ENCODE data around the gene GPR142.
"Not testable (repeated sequence)": the region's sequence is repeated elsewhere in the genome, so short reads cannot be mapped to it uniquely, and the experiment has no call there.

Gene GPR142

DNA sequence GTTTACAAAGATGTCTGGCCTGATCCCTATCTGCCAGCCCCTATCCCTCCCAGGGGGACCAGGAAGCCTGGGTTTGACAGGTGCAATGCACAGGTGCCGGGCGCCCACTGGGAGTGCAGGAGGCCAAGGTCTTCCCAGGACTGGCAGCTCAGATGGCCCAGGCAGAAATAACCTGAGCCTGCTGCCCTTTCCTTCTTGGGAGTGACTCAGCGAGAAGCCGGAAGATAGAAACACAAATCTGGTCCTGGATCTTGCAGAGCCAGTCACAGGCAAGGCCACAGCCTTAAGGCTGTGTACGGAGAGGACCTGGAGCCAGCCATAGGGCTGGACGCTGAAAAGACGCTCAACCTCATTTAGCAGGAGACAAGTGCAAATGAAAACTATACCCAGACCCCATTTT lies 27.7 kb downstream of the GPR142 start:
- no peak for DNase-seq

DNA sequence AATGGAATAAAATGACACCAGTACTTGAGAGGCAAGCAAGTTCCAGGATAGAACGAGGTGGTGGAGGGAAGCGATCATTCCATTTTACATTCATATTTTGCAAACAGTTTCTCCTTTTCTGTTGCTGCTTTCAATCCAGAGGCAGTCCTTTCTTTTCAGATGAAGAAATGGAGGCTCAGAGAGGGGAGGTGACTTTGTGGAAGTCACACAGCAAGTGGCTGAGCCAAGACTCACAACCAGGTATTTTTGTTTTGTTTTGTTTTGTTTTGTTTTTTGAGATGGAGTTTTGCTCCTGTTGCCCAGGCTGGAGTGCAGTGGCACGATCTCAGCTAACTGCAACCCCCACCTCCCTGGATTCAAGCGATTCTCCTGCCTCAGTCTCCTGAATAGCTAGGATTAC lies 29.3 kb downstream of the GPR142 start:
- DNase-seq: no peak

DNA sequence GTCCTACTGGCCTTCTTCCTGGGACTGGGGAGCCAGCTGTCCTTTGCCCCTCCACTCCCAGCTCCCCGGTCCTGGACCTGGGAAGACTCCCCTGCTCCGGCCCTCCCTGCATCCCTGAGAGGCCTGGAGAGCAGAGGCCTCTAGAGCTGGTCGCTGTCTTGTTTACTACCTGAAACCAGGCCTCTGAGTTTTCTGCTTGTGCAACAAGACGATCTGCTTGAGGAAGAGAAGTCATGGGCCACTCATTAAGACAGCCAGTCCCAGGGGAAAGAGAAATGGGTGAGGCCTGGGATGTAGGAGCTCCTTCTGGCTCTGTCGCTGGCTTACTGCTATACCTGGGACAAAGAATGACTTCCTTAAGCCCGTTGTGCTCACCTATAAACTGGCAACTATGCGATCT lies 34.7 kb downstream of the GPR142 start:
- DNase-seq: no peak

DNA sequence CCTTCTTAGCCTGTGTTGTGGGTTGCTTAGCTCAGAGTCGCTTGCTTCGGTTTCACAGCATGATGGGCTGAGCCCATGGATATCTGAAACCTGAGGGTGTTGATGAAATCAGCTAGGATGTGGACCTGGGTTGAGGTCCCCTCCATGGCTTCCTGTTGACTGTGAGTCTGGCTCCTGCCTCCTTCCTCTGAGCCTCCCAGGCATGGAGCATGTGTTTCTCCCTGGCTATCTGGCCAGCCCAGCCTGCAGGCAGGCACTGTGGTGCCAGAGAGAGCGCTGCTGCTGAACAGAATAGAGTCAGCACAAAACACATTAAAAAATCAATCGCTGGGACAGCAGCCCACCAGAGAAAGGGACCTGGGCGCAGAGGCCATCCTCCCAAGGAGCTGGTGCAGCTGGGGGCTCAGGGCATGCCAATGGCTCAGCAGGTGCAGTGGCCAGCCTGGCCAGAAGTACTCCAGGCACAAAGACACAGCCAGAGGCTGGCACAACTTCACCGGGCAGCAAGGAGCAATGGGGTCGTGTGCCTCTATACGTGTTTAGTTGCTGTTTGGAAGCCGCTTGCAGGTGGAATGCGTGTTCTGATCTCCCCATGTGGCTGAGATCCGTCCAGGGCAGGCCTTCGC lies 36.3 kb downstream of the GPR142 start:
- no peak for DNase-seq

DNA sequence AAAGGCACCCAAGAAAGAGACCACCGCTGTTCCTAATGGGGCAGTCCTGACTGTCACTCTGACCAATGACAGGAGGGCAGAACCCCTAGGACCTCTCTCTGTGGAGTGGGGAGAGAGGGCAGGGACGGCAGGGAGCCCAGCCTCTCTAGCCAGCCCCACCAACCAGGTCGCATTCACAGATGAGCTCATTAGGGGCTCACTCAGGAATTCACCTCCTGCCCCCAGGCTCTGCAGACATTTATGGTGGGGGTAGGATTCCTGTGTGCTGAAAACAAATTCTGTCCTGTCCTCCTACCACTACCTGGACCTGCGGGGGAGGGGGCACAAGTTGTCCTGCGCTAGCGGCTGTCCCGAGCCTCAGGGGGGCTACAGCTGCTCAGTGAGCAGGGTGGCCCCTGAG lies 36.9 kb downstream of the GPR142 start:
- DNase-seq: no peak

DNA sequence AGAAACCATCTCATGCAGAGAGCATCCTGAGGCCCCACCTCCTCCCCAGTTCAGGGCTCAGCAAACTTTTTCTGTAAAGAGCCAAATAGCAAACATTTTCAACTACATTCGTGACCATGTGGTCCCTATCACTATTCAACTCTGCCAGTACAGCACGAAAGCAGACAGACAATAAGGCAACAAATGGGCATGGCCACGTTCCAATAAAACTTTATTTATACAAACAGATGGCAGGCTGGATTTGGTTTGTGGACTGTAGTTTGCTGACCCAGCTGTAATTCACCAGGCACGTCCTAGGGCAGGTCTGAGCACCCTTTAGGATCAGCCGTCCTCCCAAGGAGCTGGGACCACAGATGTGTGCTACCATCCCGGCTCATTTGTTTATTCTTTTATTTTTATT lies 37.5 kb downstream of the GPR142 start:
- DNase-seq: no peak

DNA sequence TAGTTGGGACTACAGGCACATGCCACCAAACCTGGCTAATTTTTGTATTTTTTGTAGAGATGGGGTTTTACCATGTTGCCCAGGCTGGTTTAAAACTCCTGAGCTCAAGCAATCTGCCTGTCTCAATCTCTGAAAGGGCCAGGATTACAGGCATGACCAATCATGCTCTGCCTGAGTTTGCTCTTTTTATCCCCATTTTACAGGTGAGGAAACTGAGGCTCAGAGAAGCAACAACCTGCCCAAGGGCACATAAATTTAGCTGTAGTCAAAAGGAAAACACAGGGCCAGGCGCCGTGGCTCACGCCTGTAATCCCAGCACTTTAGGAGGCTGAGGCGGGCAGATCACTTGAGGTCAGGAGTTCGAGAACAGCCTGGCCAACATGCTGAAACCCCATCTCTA lies 38.0 kb downstream of the GPR142 start:
- not testable (repeated sequence) for DNase-seq

DNA sequence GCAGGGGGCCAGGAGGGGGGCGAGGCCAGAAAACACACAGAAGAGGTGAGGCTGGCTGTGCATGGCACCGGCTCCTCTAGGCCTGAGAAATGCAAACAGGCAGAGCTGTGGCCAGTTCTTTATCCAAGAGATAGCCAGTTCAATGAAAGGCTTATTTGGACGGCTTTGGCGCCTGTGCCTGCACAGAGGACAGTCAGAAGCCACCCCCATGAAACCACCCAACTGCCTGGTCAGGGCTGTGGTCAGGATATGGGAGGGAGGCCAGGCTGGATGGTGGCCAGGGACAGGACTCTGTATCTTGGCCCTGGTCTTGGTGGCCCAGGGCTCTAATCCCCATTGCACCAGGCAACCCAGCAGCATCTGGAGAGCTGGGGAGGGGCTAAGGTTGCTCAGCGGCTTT lies 40.1 kb downstream of the GPR142 start:
- DNase-seq: no peak

DNA sequence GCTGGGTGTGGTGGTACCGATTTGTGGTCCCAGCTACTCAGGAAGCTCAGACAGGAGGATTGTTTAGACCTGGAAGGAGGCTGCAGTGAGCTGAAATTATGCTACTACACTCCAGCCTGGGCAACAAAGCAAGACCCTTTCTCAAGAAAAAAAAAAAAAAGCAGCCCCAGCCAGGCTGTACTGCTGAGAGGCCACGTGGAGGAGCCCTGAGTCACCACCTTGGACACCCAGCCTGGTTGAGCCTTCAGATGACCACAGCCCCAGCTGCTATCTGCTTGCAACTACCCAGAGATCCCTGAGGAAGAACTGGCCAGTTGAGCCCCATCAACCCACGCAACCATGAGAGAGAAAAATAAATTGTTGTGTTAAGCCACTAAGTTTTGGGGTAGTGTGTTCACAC lies 41.0 kb downstream of the GPR142 start:
- no peak for DNase-seq

DNA sequence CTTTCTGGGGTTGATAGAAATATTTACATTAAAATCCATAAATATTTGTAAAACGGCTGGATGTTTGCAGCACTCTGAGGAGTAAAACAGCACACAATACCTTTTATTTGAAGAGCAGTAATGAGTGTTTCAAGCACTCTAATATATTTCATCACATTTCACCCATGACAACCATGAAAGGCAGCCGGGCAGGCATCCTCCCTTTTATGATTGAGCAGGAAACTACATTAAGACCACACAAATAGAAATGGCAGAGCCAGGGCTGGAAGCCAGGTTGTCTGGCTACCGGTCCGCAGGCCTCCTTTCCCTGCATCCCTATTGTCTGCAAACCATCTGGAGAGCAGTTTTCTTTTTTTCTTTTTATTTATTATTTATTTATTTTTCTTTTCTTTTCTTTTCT lies 41.5 kb downstream of the GPR142 start:
- DNase-seq: no peak

DNA sequence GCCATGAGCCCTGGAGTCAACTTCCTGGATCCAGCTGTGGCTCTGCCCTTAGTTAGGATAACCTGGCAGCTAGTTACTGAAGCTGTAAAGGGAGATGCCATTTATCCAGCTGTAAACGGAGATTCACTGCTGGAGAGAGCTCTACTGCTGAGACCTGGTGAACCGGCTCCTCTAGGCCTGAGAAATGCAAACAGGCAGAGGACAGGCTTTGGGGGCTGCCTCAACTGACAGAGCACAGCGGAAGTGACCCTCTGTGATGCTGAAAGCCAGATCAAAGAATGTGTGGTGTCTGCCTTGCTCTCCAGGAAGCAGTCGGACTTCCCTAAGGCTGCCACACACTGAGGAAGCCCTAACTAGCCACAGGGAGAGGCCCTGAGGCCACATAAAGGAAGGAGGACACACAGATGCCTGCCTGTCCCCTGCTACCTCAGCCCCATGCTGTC lies 42.7 kb downstream of the GPR142 start:
- DNase-seq: no peak

DNA sequence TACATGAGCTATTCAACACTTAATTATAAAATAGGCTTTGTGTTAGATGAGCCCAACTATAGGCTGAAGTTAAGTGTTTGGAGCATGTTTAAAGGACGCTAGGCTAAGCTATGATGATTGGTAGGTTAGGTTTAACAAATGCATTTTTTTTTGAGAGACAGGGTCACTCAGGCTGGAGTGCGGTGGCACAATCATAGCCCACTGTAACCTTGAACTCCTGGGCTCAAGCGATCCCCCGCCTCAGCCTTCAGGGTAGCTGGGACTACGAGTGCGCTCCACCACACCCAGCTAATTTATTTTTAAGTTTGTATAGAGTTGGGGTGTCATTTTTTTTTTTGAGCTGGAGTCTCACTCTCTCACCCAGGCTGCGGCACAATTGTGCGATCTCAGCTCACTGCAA lies 45.3 kb downstream of the GPR142 start:
- no peak for DNase-seq

DNA sequence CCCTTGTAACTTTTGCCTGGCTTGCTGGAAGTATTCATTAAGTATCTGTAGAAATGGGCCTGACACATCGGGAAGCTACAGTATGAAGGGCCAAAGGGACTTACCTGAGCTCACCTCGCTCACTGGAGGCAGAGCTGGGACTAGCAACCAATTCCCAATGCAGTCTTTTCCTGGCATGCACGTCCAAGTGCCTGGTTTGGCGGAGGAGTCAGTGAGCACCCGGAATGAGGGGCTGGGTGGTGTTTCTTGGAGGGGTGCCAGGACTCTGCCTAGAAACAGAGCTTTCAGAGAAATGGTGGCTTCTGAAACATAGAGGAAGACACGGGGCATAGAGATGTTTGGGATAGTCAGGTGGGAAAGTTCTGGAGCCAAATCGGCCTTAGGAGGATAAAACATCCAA lies 46.2 kb downstream of the GPR142 start:
- no peak for DNase-seq

DNA sequence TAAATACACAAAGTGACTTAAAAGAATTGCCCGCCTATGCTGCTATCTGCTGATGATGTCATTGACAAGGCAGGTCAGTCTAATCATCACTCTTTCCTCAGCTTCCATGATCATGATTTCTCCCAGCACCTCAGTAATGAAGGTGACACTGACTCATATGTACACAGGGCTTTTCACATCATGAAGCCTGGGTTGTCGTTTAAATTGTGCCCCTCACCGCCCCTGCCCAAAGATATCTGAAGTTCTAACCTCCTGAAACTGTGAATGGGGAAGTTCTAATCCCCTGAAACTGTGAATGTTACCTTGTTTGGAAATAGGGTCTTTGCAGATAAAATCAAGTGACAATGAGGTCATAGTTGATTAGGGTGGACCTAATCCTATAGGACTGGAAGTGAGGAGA lies 47.2 kb downstream of the GPR142 start:
- no peak for DNase-seq

DNA sequence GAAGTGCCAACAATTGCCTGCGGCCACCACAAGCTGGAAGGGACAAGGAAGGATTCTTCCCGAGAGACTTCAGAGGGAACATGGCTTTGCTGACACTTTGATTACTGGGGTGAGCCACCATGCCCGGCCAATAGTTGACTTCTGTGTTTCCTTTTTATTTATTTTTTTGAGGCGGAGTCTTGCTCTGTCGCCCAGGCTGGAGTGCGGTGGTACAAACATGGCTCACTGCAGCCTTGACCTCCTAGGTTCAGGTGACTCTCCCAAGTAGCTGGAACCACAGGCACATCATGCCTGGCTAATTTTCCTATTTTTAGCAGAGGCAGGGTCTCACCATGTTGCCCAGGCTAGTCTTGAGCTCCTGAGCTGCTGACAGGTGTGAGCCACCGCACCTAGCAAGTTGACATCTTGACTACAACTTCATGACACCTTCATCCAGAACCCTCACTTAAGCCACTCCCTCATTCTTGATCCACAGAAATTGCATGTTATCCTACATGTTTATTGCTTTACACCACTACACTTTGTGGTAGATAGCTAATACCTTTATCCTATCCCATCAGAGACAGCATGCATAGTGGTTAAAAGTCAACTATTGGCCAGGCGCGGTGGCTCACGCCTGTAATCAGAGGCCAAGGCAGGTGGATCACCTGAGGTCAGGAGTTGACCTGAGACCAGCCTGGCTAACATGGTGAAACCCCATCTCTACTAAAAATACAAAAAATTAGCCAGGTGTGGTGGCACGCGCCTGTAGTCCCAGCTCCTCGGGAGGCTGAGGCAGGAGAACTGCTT lies 48.5 kb downstream of the GPR142 start:
- no peak for DNase-seq

DNA sequence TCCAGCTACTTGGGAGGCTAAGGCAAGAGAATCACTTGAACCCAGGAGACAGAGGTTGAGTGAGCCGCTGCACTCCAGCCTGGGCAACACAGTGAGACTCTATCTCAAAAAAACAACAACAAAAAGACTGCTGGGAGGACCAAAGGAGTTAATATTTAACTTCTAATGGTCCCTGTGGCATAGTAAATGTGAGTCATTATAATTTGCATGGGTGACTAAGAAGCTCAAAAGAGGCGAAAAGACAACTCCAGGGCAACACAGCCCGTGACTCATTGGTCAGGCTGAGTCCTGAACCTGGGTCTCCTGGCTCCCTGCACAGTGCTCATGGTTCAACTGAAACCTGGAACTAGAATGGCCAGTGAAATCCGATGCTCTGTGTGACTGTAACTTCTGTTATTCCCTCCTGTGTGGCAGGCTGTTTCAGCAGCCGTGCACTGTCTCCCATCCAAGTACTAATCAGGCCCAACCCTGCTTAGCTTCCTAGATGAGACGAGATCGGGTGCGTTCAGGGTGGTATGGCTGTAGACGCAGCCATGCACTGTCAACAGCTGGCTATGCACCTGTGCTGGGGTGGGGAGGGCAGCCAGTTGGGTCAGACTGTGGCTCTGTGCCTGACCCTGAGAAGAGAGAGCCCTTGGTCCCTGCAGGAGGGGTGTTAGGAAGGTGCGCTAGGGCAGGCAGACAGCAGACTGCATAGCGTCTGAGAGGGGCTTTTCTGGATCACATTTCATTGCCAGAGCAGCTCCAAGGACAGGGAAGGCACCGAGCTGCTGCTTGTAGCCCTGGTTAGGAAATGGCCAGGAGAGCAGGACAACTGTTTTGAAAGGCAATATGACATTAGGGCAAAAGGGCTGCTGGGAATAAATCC lies 50.1 kb downstream of the GPR142 start:
- no peak for DNase-seq

DNA sequence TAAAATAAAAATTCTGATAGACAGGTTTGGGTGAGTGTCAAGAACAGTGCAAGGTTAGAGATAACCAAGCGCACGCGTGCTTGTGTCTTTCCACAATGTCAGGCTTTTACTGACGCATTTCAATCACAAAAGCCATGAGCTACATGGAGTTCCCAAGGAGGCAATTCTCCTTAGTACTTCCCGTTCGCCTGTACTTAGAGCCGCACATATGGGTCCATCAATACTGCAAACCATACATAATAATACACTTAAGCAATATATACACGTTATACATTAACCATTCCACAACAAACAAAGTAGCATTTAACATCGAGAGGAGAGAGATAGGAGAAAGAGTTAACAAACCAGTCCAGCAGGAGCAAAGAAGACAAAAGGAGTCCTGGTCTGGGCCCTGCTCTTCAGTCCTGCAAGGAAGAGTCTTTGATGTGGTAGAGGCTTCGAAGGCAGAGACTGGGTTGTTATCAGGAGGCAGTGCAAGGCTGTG lies 52.7 kb downstream of the GPR142 start:
- DNase-seq: no peak
